ENCODE measurements around the gene SLC12A6.

- no peak for TF ChIP-seq EZH2 (IDR thresholded peaks at IDR 0.05)
- no peak for TF ChIP-seq POLR2AphosphoS5 (IDR thresholded peaks at IDR 0.05; ENCODE audit: borderline replicate concordance, low read depth, low read length)
- TF ChIP-seq FOXP2 (optimal IDR thresholded peaks at IDR 0.05; ENCODE audit: control extremely low read depth, extremely low read length, insufficient read depth), result no peak
These were observed 21.4 kb upstream of the SLC12A6 start for GRCh38 chr15:34358948-34359347.

All from SK-N-MC (cell line).